Cardiac septum (tissue), 1 donor: ENCODE measurements around the gene TRDMT1. TPM values are rescaled to one million over a fixed set of nuclear protein-coding genes. Genes with fewer than 3 reads are reported as not detected.

Experiments
- DNase-seq: peaks from one replicate; pipeline ENCODE4 v3.0.0-alpha.2; 2020; ENCODE audit warnings: low spot score
- intact Hi-C: fragments of 100-400 bp; cut with DNase I; formaldehyde crosslinking; loops from one replicate; pipeline ENCODE4 v1.14.0; 2022
- total RNA-seq: library from RNA; stranded (reverse); fragmentation: NEBNext Ultra II Directional; extraction: Animal tissue kit (Norgen Biotek cat#: 25700); gene quantifications from one replicate; pipeline ENCODE4 v1.2.1, GENCODE V29; 2021
- donor health status: DM: no; HTN: no; CAD: no.

Gene TRDMT1
- total RNA-seq, 1 donor from 2014 or later: 4.2 TPM

- no peak for DNase-seq
- intact Hi-C loops: no loop called here
Measured at GRCh38 chr10:17146892-17147291, 54.6 kb downstream of the TRDMT1 start.

- intact Hi-C loops: no loop called here
- no peak for DNase-seq
Measured at GRCh38 chr10:17145239-17145638, 56.2 kb downstream of the TRDMT1 start.

GRCh38 chr10:17144757-17145156 lies 56.7 kb downstream of the TRDMT1 start:
- intact Hi-C loops: no loop called here
- no peak for DNase-seq

- DNase-seq: no peak
- intact Hi-C loops: no loop called here
Measured at GRCh38 chr10:17144032-17144431, 57.4 kb downstream of the TRDMT1 start.

DNA sequence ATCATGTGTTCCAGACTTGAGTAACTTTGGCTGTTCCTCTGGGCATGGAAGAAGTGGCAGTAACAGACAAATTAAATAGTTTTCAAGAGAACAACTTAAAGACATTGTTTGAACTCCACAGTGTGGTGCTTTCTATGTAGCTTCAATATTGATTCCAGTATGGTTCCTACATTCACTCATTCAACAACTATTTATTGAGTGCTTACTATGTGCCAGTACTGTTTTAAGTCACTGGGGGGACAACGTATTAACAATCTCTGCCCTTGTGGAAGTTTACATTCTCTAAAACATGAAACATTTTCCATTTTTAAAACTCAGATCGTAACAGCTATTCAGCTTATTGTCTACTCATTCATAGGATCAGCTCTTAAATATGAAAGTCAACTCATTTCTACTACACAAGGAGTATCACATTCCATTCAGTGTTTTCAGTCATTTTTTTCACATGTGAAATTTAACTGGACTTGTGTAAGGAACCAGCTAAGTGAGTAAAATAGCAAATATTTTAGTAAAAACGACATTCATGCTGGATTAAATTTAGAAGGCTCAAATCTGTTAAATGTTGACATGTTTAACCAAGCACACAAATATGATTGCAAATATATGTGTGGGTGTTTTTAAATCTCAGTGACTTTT lies 58.3 kb downstream of the TRDMT1 start:
- no peak for DNase-seq
- intact Hi-C loops: no loop called here

DNA sequence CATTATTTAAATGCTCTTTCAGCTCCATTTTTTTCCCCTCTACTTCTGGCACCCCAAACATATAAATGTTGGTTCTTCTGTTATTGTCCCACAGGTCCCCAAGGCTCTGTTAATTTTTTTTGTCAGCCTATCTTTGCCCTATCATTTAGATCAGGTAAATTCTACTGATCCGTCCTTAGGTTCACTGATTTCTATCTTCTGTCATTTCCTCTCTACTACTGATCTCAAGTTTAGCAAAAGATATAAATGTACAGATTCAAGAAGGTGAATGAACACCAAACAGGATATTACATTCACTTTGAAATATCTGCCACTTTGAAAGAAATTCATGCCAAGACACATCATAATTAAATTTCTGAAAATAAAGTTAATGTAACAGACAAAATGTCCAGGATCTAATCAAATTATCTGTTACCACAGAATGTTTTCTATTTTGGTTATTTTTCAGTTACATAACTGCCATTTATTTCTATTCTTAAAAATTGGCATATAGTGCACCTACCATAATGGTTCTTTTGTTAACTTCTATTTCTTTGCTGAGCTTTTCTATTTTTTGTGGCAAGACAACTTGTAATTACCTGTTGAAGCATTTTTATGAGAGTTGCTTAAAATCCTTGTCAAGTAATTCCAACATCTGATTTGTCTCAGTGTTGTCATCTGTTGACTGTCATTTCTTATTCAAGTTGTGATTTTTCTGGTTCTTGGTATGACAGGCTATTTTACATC lies 59.8 kb downstream of the TRDMT1 start:
- intact Hi-C loops: no loop called here
- DNase-seq: no peak

DNA sequence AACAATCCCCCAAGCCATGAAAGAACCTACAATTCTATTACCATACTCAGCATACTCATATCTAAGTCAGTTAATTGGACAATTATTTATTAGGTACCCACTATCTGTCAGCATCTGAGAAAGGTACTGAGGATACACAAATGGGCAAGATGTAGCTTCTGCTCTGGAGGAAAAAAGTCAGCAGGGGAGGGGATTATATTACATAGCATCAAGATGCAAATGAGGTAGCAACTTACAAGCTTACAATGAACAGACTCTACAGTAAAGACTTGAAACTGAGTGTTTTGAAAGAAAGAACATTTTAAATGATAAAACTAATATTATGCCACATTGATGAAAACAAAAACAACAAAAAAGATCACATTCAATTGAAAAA lies 61.1 kb downstream of the TRDMT1 start:
- no peak for DNase-seq
- intact Hi-C loops: no loop called here

DNA sequence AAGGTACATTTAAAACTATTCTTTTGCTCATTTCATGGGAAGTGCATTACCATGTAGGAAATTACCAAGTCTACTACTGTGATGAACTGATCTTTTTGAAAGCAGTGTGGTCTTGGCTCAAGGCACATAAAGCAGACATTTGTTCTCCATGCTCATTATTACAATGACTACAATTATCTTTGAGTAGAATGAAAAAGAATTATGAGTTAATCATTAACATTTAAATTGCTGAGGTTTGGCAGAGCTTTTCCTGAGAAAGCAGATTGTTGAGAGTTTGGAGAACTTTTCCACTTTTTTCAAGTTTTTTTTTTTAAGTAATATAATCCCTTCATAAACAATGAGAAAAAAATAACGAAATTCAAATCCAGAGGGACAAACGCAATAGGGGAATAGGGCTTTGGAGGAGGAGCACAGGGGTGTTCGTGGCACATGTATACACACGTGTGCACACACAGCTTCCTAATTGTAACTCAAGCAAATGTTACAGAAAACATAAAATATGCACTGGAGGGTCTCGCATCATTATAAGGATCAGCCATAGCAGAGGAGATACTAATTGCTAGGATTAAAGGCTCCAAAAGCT lies 62.9 kb downstream of the TRDMT1 start:
- DNase-seq: no peak
- intact Hi-C loops: no loop called here

GRCh38 chr10:17134737-17135260 lies 66.7 kb downstream of the TRDMT1 start:
- no peak for DNase-seq
- intact Hi-C loops: no loop called here

GRCh38 chr10:17134282-17134681 lies 67.2 kb downstream of the TRDMT1 start:
- no peak for DNase-seq
- intact Hi-C loops: no loop called here

DNA sequence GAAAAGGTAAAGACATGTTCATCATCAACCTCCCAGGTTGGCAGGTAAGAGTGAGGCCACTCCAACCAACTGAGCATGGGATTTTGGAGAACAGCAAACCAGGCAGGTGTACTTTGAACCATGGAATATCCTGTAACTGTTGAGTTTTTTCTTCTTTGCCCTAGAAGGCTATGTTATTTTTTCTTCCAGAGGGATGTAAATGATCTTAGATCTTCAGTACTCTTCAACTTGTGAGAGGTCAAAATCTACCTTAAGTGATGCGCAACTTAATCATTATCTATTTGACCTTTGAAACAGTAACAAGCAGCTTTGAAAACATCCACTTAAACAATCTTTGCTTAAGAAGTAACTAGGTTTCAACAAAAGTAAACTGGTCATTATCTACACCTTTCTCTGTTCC lies 71.7 kb downstream of the TRDMT1 start, which contains the start of gene CUBN:
Gene CUBN (minus strand): TSS at position 71 of the 400 bp plus-strand sequence. CDS start 46 bp downstream, at position 25.
- intact Hi-C loops: no loop called here
- no peak for DNase-seq

DNA sequence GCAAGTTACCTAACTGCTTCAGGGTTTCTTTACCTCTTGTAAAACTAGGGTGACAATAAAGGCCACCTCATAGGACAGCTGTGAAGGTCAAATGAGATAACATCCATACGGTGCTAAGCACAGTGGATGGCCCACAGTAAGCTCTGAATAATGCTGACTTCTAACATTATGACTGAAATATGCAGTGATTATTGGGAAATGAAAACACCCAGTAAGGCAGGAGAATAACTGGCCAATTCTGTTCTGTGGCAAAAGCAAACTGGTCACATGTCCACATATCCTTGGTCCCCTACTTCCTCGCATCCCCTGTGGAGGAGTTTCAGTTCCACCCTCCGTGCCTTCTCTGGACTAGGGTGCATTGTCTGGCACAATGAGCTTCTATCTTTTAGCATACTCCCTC lies 73.2 kb downstream of the TRDMT1 start:
- intact Hi-C loops: no loop called here
- no peak for DNase-seq

- intact Hi-C loops: no loop called here
- DNase-seq: no peak
Measured at GRCh38 chr10:17126327-17126726, 75.1 kb downstream of the TRDMT1 start.

DNA sequence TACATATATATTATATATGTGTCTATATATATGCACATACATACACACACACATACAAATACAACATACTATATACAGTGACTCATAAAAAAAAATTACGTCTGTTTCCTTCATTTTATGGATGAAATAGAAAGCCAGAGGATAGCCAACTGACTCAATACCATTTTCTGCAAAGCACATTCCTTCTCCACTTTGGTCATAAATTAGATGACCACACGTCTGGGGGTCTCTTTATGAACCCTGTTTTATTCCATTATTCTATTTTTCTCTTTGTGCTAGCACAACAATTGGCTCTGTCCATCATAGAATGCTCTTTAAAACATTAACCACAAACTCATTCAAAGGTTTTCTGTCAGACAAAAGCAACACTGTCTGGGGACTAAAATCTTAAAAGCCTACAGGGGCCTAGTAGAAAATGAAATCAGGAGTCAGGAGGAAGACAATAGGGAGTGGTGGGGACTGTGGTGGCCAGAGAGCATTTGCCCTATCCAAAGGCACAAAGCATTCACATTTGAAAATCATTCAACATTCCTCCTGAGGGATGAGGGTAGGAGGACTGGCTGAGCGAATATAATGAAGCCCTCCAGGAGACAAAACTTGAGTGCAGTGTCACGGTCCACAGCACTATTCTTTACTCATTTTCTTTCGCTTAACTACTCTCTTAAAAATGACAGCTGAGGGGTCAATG lies 76.1 kb downstream of the TRDMT1 start:
- no peak for DNase-seq
- intact Hi-C loops: no loop called here

DNA sequence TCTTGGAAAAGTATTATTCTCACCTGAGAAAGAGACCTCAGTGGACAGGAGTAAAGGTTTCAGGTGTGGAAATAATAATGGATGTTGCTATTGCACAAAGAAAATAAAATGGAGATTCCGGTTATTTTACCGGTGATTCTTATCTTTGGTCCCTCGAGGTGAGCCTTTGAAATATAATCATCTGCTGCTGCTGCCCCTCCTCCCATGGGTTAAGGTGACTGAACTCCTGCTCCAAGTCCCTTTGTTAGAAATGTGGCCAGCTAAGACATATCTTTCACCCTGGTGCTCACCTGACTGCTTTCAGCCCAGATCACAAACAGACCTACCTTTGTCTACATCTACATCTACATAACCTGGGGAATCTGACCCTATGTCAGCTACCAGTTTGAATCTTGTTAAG lies 77.5 kb downstream of the TRDMT1 start:
- intact Hi-C loops: no loop called here
- no peak for DNase-seq

- intact Hi-C loops: no loop called here
- DNase-seq: no peak
Measured at GRCh38 chr10:17122726-17123661, 78.5 kb downstream of the TRDMT1 start.

DNA sequence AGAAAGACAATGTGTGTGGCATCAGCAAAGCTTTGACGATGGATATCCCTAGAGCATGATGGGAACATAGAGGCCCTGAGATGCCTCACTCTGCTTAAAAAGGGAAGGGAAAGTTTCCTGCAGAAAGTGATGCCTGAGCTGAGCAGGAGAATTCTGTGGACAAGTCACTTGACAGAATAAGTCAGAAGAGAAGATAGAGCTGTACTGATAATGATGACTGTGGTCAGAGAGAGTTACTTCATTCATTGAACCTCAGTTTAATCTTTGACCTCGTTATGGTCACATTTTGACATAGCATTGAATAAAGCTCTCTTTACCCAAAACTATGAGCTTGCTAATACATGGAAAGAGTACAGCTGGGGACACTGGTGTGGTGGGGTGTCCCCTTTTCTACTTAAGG lies 79.4 kb downstream of the TRDMT1 start:
- intact Hi-C loops: no loop called here

GRCh38 chr10:17120694-17121093 lies 80.8 kb downstream of the TRDMT1 start:
- intact Hi-C loops: no loop called here
- DNase-seq: no peak

More for the DNA sequence above, 79.4 kb downstream of the TRDMT1 start:
- no peak for DNase-seq

- no peak for DNase-seq
- intact Hi-C loops: no loop called here
Measured at GRCh38 chr10:17119845-17120244, 81.6 kb downstream of the TRDMT1 start.
